GM18498 (cell line): ENCODE data around the gene ZNF66.
A peak's percentile ranks its signal among the peaks of the same experiment; 100 is the strongest.
"Not testable (repeated sequence)": the region's sequence is repeated elsewhere in the genome, so short reads cannot be mapped to it uniquely, and the experiment has no call there.

Experiments
- ATAC-seq: cut with Tn5 transposase; IDR thresholded peaks from one replicate; pipeline ENCODE4 v1.9.1; 2021; ENCODE audit warnings: mild to moderate bottlenecking, moderate library complexity; ENCODE audit not compliant: unreplicated experiment

The ZNF66 gene

DNA sequence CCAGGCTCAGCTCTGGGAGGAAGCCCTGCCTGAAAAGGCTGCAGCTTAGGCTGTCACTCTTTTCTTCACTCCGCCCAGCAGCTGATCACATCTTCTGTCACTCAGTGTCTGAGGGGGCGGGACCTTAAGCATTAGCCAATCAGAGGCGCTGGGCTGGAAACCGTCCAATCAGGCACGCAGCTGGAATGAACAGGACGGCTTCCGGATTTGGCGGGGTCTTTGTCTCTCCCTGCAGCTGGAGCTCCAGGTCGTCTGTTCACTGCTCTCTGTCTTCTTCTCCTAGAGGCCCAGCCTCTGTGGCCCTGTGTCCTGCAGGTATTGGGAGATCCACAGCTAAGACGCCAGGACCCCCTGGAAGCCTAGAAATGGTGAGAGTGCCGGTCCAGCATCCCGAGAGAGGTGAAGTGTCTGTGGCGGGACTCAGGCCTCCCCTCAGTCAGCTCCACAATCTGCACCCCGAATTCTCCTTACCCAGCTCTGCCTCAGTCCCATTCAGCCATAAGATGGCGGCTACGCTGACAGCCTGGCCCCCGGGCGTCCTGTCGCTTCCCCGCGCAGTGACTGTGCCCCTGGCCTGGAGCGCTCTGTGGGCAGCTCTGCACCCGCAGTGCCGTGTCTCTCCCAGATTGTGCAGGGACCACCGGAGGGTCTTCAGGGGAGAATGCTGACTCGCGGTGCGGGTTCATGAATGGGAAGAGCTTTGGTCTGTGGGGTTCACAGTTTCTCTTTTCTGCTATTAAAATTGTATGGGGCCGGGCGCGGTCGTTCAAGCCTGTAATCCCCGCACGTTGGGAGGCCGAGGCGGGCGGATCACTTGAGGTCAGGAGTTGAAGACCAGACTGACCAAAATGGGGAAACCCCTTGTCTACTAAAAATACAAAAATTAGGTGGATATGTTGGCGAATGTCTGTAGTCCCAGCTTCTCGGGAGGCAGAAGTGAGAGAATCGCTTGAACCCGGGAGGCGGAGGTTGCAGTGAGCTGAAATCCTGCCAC lies at the start of gene ZNF66:
ZNF66 (plus strand) TSS at position 222 of the 994 bp plus-strand sequence; CDS start at position 366, 144 bp downstream.
- ATAC-seq = peak; percentile 98

- ATAC-seq = not testable (repeated sequence)
These were observed 25.9 kb upstream of the ZNF66 start for GRCh38 chr19:20750169-20750568.

GRCh38 chr19:20752291-20752690 lies 23.8 kb upstream of the ZNF66 start:
- not testable (repeated sequence) for ATAC-seq

- not testable (repeated sequence) for ATAC-seq
These were observed 6.8 kb upstream of the ZNF66 start for GRCh38 chr19:20769225-20769736.

DNA sequence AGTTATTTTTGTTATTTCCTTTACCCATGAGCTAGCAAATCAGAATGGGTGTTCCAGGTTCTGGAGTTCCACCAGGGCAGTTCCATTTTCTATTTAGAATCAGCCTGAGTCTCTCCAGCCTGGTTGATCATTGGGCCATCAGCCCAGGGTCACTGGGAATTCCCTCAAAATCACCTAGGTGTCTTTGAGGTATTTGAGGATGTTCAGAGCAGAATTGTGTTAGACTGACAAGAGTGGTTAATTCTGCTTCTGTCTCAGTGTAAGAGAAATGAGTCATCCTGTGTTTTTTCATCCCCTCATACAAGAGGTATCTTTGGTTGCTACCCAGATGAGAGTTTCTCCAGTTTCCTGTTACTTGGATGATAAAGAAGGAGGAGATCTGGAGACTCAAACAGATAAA lies 11.7 kb downstream of the ZNF66 start:
- ATAC-seq = no peak

DNA sequence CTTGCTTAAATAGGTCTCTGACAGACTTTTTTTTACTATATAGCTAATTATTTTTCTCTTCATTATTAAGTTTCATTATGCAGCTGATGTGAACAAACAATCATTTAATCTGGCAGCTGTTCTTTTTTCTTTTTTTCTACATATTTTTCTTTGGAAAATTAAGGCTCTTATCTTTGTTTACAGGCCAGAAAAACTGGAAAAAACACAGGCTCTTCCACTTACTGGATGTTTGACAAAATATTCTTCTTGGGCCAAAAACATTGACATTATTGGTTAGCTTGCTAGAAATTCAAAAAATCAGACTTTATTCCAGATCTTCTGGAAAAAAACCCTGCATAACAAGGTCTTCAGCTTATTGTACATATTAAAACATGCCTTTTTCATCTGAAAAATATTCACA lies 15.7 kb downstream of the ZNF66 start:
- ATAC-seq = no peak

- ATAC-seq = not testable (repeated sequence)
These were observed 30.5 kb downstream of the ZNF66 start for GRCh38 chr19:20806311-20807262.

- ATAC-seq = no peak
These were observed 64.3 kb downstream of the ZNF66 start for GRCh38 chr19:20840371-20840770.
